Suppressor macrophage treated with lipopolysaccharide for 4 hours (primary cell): Measurements from ENCODE around the gene TMEM132A.
A peak's percentile ranks its signal among the peaks of the same experiment; 100 is the strongest.

Source experiments
- DNase-seq: peaks from one replicate; pipeline ENCODE4 v3.0.0-alpha.2; 2020

Gene TMEM132A

GRCh38 chr11:60924110-60924905 is at the start of gene TMEM132A:
Gene TMEM132A, plus strand, starts transcription at chr11:60924460. Its CDS starts 174 bp downstream, at chr11:60924634.
- peak; percentile 41 for DNase-seq

GRCh38 chr11:60875366-60876167 is 48.7 kb upstream of the TMEM132A start:
- DNase-seq: no peak

- no peak for DNase-seq
Measured at GRCh38 chr11:60876168-60876485, 48.1 kb upstream of the TMEM132A start.

GRCh38 chr11:60878245-60879101 is 45.8 kb upstream of the TMEM132A start:
- no peak for DNase-seq

GRCh38 chr11:60879104-60879503 is 45.2 kb upstream of the TMEM132A start:
- no peak for DNase-seq

GRCh38 chr11:60879971-60880588 is 44.2 kb upstream of the TMEM132A start:
- no peak for DNase-seq

- DNase-seq: no peak
Measured at GRCh38 chr11:60880643-60881282, 43.5 kb upstream of the TMEM132A start.

GRCh38 chr11:60887556-60887955 is 36.7 kb upstream of the TMEM132A start:
- DNase-seq: peak; percentile 58

- no peak for DNase-seq
Measured at GRCh38 chr11:60889869-60890311, 34.4 kb upstream of the TMEM132A start.

- DNase-seq: no peak
Measured at GRCh38 chr11:60890696-60891095, 33.6 kb upstream of the TMEM132A start.

GRCh38 chr11:60891103-60891741 is 33.0 kb upstream of the TMEM132A start:
- no peak for DNase-seq

GRCh38 chr11:60895687-60896086 is 28.6 kb upstream of the TMEM132A start:
- peak; percentile 12 for DNase-seq

- no peak for DNase-seq
Measured at GRCh38 chr11:60897496-60897895, 26.8 kb upstream of the TMEM132A start.

GRCh38 chr11:60899046-60899936 is 25.0 kb upstream of the TMEM132A start:
- peak; percentile 71 for DNase-seq

- no peak for DNase-seq
Measured at GRCh38 chr11:60899977-60900376, 24.3 kb upstream of the TMEM132A start.

- DNase-seq: no peak
Measured at GRCh38 chr11:60900673-60901404, 23.4 kb upstream of the TMEM132A start.

- DNase-seq: no peak
Measured at GRCh38 chr11:60902625-60903024, 21.6 kb upstream of the TMEM132A start.

- no peak for DNase-seq
Measured at GRCh38 chr11:60905047-60905446, 19.2 kb upstream of the TMEM132A start.

GRCh38 chr11:60905551-60906113 is 18.6 kb upstream of the TMEM132A start:
- no peak for DNase-seq
